GM21515 (cell line): ENCODE results near the gene NR3C1.
A peak's percentile ranks its signal among the peaks of the same experiment; 100 is the strongest.

Experiments used
- ATAC-seq: cut with Tn5 transposase; IDR thresholded peaks from one replicate; pipeline ENCODE4 v1.9.1; 2021; ENCODE audit not compliant: unreplicated experiment

The NR3C1 gene

GRCh38 chr5:143403593-143404415 lies at the start of gene NR3C1:
NR3C1 (minus strand) TSS chr5:143403686; CDS start chr5:143400839, 2,847 bp downstream.
- peak; percentile 59 for ATAC-seq

DNA sequence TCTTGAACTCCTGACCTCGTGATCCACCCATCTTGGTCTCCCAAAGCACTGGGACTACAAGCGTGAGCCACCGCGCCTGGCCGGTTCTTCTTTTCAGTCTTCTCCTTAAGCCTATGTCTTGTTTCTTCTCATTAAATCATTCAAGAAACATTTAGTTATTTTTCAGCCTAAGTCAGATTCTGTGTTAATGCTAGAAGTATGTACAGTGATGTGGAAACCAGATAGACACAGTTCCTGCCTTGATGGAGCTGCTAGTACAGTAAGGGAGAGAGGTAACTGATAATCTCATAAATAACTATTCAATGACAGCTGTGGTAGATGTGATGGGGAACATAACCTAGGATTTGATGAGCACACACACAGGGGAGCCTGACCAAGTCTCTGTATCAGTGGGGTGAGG lies 46.3 kb upstream of the NR3C1 start:
- no peak for ATAC-seq

GRCh38 chr5:143448518-143448917 lies 45.0 kb upstream of the NR3C1 start:
- no peak for ATAC-seq

DNA sequence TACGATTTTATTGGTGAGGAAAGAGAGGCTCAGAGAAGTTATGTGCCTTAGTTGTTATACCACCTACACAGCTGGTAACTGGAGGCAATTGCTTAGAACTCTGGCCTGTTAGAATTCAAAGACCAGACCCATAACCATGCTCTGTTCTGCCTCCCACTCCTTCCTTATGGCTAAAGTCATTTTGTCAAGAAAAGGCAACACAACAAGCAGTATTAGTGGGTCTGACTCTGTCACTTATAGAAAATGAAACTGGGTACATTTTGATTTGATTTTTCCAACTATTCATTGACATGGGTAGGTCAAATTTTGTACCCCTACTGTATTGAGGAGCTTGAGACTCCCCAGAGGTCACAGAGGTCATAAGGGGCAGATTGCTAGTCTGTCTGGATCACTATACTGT lies 44.5 kb upstream of the NR3C1 start:
- no peak for ATAC-seq

- ATAC-seq = no peak
These were observed 43.2 kb upstream of the NR3C1 start for GRCh38 chr5:143446535-143447226.

- ATAC-seq = no peak
These were observed 42.3 kb upstream of the NR3C1 start for GRCh38 chr5:143445776-143446175.

DNA sequence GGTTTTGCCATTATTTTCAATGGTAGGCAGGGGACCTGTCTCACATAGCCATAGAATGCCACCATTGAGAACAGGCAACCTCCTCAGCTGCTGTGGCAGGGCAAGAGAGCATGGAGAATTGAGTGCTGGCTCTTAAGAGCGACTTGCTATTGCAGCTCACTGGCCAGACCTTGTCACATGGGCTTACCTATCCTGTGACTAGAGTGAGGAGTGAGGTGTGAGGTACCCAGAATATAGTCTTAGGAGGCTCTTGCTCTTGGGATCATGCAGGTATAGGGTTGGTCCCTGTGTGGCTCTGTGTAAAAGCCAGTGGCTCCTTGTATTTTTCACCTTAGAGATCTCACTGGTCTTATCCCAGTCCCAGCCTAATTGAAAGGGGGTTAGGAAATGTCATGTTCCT lies 39.8 kb upstream of the NR3C1 start:
- no peak for ATAC-seq

DNA sequence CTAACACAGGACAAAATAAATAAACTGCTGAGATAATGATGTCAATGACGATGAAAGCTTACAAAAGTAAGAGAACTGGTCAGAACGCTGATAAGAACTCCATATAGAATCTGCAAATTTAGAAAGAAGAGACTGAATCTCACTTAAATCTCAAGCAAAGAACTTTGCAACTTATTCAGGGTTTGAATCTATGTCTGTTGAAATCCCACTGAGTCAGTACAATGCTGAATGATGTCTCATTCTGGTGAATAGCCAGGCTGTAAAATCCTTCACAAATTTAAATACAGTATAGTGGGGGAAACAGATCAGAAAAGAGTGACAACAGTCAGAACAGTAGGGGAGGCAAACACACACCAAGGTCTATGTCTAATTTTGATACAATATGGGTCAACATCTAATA lies 38.9 kb upstream of the NR3C1 start:
- ATAC-seq = no peak

- ATAC-seq = no peak
These were observed 37.1 kb upstream of the NR3C1 start for GRCh38 chr5:143440448-143441115.

- ATAC-seq = no peak
These were observed 34.3 kb upstream of the NR3C1 start for GRCh38 chr5:143437666-143438273.

DNA sequence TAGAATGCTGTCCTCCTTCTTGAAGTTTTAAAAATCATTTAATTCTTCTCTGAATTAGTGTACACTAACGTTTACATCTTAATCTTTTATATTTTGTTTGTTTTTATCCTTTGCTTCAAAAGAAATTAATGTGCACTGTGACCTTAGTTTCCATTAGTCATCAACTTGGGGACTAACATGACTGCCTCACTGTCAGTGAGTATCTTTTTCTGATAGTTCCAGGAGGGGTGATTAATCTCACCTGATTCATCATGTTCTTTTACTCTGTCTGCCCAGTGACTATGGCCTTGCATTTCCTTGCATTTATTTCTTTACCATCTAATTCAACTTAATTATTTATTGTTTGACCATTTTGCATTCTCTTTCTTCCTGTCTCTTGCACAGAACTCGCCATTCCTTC lies 33.4 kb upstream of the NR3C1 start:
- no peak for ATAC-seq

DNA sequence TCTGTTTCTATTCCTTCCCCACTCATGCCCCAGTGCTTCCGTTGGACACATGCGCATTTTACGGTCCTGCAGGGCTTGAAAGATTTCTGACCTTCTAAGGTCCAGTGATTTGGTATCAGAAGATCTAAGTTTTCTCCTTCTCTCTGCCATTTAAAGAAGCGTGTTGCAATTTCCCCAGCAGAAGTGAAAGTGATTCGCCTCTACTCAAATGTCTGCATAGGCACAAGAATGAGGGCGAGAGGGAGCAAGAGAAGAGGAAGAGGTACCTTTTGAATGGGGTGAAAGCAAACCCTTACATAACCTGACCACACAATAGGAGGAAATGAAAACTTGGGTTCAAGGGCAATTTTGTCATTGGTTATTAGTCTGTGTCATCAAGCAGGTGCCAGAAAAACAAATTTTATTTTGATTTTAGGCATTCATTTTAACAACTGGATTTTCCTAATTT lies 31.7 kb upstream of the NR3C1 start:
- ATAC-seq = peak; percentile 85

GRCh38 chr5:143434261-143435209 lies 31.0 kb upstream of the NR3C1 start:
- ATAC-seq = peak; percentile 15

GRCh38 chr5:143433670-143434069 lies 30.2 kb upstream of the NR3C1 start:
- ATAC-seq = no peak

DNA sequence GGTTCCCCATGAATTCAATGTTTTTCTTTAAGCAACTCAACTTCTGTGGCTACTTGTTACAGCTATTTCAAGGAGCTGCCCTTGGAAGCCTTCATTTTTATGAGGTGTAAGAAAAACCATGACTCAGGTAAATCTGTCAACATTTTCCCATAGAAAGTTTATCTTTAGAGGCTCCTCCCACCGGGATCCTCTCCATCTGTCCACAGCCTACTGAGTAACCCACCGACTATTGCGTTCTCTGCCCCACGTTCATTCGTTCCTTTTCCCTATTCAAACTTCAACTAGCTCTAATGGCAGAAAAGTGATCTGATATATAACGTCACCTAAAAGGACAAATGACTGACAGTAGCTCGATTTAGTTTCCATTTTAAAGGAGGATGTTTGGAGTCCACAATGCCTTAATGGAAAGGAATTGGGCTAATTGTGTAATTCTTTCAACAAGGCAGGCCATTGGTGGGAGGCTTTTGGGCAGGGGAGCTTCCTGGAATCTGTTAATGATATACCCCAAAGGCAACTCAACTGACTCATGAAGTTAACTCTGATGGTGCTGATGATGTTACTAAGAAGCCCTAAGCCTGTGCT lies 29.3 kb upstream of the NR3C1 start:
- ATAC-seq = no peak

DNA sequence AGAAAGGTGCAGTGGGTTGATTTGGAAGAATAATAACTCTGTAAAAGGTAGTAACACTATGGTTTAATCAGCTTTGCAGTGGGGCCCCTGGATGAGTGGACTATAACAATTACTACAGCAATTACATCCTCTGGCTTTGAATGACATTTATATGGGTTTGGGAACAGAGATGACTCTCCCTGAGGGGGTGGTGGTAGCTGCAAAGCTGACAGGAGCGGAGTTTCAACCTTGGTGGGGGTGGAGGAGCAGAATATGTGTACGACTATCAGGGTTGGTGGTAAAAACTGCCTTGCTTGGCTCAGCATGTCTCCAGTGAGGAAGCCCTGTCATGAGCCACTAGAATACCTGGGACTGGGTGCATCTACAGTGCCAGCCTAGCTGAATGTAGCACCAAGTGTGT lies 28.3 kb upstream of the NR3C1 start:
- no peak for ATAC-seq

DNA sequence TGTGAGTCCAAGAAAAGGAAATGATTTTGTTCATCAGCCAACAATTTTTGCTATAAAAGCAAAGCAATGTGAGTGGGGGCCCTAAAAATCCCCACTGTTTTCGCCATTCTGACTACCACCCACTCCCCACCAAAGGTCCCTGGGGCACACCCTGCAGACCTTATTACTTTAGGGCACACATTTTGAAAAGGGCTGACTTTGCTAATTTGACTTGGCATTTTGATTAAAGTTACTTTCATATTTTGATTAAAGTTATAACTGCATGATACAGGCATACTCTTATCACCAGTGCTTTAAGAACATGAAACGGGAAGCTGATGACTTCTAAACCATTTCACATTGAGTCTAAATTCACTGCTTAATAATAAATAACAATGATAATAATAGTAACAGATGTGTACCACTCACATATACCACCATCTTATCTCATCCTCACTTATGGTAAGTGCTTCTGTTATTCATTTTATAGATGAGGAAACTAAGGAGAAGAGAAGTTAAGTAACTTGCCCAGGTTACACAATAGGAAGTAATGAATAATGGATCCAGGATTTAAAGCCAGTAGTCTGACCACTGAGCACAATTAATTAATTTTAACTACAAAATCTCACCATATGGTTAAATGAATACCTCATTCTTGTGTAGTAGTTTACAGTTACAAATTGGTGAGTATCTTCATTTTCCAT lies 25.4 kb upstream of the NR3C1 start:
- no peak for ATAC-seq

DNA sequence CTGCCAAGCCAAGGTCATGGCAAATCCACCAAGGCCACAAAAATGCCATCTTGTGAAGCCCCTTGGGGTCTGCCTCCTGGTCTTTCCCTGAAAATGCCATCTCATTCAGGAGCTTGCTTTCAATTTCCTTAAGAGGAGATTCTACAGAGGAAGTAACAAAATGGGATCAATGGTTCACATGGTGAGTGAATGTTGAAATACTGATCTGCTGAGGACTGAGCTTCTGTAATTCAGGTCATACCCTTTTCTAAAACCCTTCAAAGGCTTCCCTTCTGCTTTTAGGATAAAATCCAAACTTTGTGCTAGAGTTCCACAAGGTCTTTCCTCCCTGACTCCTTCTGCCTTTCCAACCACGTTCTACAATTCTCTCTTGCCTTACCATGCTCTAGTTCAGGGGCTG lies 24.7 kb upstream of the NR3C1 start:
- ATAC-seq = no peak

DNA sequence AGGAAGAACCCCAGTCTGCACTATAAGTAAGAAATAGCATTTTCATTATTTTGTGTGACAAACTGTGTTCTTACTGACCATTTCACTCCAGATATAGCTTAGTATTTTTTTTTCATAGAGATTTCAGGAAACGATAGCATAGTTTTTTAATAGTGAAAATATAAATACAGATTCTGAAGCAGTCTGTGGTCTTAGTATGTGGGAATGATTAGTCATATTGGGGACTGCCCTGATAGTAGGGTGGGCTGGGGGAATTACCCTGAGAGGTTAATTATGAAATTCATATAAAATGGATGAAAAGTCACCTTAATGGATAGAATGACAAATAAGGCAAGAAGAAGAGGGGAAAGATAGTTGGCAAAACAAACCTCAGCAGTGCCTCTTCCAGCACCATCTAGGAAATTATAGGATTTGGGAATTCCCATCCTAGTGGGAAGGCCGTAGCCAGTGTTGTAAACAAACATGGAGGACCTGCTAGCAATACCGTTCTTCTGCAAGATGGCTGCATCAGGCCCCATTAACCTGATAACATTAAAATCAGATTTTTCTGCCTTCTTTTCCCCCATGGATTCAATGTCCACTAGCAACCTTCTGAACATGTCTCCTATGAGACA lies 23.7 kb upstream of the NR3C1 start:
- no peak for ATAC-seq
